Gastroesophageal sphincter (tissue), 3 donors: ENCODE data around the gene HCRT.

Source experiments
- EP300 ChIP-seq: sonication (generic); formaldehyde crosslinking; IDR thresholded peaks from one replicate; pipeline ENCODE4 v1.6.1; 2017; ENCODE audit warnings: antibody characterized with exemption, mild to moderate bottlenecking
- TF ChIP-seq, protein P1 (sequence below), 4 experiments: fragments of 200-600 bp in 2 of 4; fragments of 450-650 bp in 2 of 4; sonication (generic) in 1 of 4; IDR thresholded peaks; one replicate each; pipeline ENCODE4 v1.5.1; 2017 to 2019; ENCODE audit warnings: antibody characterized with exemption in 4 of 4, mild to moderate bottlenecking in 2 of 4, moderate library complexity in 2 of 4

DNA sequence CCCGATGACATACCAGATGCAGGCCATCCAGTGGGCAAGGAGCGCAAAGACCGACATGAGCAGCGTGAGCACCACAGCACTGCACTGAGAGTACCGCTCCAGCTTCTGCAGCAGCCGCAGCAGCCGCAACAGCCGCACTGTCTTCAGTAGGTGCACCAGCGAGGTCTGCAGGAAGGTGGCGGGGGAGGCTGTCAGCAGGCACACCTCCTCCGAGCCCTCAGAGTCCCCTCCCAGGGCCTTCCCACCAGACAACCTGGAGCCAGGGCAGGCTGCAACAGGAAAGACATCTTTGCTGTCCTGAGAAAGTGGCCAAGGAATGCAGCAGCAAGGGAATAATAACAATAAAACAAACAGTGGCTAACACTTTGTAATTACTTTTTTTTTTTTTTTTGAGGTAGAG, 13.4 kb downstream of the HCRT start:
- no peak for TF ChIP-seq EP300
- TF ChIP-seq, protein P1, sequence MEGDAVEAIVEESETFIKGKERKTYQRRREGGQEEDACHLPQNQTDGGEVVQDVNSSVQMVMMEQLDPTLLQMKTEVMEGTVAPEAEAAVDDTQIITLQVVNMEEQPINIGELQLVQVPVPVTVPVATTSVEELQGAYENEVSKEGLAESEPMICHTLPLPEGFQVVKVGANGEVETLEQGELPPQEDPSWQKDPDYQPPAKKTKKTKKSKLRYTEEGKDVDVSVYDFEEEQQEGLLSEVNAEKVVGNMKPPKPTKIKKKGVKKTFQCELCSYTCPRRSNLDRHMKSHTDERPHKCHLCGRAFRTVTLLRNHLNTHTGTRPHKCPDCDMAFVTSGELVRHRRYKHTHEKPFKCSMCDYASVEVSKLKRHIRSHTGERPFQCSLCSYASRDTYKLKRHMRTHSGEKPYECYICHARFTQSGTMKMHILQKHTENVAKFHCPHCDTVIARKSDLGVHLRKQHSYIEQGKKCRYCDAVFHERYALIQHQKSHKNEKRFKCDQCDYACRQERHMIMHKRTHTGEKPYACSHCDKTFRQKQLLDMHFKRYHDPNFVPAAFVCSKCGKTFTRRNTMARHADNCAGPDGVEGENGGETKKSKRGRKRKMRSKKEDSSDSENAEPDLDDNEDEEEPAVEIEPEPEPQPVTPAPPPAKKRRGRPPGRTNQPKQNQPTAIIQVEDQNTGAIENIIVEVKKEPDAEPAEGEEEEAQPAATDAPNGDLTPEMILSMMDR (IDR thresholded peaks at IDR 0.05) = no peak
